T-helper 9 cell (primary cell): Measurements from ENCODE around the gene MCAT.
"Not testable (repeated sequence)": the region's sequence is repeated elsewhere in the genome, so short reads cannot be mapped to it uniquely, and the experiment has no call there.

ENCODE experiments used
- DNase-seq: peaks from one replicate; pipeline ENCODE4 v3.0.0-alpha.2; 2020

The MCAT gene

DNA sequence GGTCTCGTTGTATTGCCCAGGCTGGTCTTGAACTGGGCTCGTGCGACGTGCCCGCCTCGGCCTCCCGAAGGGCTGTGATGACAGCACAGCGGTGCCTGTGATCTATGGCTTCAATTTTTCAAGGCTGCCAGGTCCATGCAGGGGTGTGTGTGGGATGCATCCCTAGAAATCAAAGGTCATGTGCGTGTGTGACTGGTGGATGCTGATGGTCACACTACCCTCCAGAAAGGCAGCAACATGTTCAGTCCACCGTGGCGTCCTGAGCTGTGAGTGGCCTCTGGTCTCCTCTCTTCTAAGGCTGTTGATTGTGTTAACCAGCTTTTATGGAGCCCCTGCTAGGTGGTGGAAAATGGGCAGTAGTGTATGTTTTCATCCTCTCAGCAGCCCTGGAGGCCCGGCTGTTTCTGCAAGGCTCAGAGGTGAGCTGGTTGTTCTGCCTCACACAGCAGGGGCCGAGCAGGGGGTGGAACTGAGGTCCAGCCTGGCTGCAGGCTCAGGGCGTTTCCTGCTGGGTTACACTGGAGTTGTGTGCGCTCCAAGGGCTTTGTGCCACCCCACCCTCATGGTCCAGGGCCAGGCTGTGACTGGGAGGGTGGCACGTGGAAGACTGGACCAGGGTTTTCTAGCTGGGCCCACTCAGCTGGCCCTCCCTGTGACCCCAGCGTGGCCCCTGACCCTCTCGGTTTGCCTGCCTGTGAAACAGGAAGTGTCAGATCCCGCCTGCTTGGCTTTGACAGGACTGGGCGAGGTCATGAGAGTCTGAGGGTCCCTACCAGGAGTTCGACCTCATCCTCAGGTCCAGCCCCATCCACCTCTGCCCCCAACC, 25.0 kb downstream of the MCAT start:
- no peak for DNase-seq

DNA sequence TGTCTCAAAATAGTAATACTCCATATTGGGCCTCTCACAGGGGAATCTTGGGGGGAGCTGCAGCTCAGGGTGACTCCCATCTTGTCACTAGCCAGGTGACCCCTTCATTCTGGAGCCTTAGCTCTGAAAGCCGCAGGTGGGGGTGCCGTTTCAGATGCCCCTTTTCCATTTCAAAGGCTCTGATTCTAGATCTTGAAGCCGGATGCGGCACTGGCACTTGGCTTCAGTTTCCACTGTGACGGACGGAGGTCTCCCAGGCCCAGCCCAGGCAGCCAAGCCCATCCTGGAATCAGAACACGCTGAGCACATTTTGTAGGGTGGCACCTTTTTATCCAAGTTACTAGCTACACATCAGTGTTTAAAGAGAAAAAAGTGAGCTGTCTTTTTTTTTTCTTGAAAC, 26.3 kb downstream of the MCAT start:
- no peak for DNase-seq

DNA sequence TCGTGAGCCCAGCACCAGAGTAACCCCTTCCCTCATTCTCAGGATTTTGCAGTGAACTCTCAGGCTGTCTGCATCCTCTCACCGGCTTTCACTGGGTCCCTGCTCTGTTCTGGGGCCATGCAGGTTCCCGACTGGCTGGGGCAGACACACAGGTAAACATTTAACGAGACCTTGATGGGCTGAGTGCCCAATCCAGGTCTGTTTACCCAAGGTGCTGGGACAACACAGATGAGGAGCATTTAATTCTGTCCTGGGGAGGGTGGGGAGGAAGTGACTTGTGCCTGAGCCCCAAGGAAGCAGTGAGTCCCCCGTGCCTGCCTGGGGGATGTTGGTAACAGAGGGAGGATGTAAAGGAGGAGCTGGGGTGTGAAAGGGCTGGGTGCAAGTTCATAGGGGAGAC, 28.2 kb downstream of the MCAT start:
- no peak for DNase-seq

DNA sequence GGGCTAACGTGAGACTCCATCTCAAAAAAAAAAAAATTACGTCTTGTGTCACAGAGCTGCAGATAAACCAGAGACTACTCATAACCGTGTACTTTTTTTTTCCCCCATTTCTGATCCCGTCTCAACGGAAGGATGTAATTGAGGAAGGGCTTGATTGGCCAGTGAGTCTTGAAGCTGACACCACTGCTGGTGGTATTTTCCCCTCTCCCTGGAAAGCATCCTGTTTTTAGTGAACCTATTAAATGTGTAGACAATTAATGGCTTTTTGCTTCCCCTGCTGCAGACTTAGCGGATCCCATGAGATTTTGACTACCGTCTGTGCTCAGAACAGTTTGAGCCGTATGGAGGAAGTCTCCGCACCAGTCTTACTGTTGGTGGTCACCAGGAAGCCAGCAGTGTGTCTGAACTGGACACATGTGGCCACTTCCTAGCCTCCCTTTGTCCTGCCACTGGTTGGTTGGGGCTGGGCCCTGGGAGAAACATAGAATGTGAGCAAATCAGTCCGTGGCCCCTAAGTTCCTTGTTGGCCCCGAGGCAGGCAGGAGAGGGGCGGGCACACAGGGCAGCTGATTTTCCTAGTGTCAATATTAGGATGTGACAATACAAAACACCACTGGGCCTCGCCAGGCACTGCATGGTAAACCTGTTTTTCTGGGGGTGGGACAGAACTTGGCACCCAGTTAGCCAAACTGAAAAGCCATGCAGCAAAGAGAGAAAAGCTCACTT, 29.5 kb downstream of the MCAT start:
- no peak for DNase-seq

DNA sequence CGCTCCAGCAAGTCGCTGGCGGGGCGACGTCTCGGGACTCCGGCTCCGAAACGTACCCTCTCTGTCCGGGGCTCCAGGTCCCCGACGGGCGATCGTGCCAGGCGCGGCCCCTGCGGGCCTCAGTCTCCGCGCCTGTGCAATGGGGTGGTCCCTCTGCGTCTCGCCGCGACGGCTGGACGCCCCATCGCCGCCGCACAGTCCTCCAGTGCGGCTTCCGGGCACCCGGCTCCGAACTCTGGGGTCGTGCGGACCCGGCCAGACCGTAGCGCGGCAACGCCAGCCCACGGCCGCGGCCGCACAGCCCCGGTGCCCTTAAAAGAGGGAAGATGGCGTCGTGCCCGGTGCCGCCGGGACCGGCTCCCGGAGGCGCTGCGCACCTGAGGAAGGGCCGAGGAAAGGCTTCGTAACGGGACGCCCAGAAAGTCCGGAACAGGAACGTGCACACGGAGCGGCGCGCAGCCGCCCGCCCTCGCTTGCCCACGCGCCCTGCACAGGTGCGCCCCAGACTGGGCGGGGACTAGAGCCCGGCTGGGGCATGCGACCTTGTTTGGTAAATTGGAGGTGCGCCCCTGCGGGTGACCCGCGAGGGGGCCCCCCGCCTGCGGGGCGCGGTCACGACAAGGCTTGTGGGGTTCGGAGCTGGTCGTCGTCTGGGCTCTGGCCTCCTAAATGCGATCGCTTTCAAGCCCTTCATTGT, 32.1 kb downstream of the MCAT start:
- peak; percentile 32 for DNase-seq

DNA sequence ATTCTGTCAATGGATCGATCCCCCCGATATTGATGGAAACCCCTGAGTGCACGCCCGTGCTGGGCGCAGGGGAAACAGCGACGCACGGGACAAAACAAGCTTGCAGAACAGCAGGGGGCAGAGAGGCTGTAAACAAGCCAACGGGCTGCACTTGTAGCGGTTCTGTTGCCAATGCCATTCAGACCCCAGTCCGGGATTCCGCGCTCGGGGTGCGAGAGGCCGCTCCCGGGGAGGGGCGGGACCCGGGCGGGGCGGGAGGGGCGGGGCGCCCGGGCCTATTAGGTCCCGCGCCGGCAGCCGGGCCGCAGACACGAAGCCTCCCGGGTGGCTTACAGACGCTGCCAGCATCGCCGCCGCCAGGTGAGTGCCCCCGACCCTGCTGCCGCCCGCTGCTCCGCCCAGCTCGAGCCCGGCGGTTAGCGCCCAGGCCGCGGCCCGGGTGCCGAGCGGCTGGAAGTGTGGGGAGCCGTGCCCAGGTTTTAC, 32.7 kb downstream of the MCAT start, which contains the start of gene BIK:
TSS of gene BIK (plus strand) at position 307 of the 483 bp plus-strand sequence. CDS start 13,273 bp downstream, outside the sequence.
- peak; percentile 22 for DNase-seq

DNA sequence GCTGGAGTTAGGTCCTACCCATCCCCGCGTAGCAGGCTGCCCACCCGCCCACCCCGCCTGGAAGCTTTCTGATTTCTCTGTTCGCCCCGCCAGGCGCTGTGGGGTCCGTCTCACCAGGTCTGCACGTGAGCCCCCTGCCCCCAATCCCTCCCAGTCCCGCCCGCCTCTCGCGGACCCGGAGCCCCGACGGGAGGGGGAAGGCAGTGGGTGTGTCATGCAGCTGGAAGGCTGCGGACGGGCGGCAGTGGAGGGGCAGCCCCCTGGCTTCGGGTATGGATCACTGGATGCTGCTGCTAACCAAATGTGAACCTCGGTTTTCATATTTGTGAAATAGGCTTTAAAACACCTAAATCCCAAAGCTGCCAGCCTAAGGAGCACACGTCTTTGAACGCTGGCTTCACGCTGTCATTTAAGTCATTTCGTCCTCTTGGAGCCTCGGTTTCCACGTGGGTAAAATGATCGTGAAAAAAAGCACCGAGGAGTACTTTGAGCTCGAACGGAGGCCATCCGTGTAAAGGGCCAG, 33.2 kb downstream of the MCAT start:
- DNase-seq = no peak

GRCh38 chr22:43109511-43109910, 33.7 kb downstream of the MCAT start:
- no peak for DNase-seq

DNA sequence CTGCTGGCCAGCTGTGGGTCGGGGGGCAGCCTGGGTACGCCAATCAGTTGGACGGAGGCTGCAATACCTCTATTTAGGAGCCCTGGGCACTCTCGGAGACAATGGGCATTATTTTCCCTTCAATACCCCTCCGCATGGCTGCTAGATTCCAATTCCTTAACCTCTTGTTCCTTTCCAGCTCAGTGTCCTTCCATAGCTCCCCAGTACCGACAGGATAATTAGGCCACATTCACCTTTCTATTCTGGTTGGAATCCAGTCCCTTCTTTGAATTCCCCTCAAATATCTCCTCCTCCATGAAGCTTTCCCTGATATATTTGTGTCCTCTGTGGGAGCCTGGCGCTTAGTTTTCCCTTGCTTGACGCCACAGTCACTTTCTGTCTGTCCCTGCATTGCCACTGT, 36.9 kb downstream of the MCAT start:
- DNase-seq = no peak

DNA sequence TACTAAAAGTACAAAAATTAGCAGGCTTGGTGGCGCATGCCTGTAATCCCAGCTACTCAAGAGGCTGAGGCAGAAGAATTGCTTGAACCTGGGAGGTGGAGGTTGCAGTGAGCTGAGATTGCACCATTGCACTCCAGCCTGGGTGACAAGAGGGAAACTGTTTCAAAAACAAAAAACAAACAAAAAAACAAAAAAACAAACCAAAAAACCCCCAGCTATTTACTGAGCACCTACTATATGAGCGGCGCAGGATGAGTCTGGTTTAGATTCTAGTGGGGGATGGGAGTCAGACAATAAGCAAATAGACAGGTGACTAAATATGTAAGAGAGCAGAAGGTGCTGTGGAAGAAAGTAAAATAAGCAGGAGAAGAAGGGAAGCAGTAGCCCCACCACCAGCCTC, 38.2 kb downstream of the MCAT start:
- DNase-seq = not testable (repeated sequence)

DNA sequence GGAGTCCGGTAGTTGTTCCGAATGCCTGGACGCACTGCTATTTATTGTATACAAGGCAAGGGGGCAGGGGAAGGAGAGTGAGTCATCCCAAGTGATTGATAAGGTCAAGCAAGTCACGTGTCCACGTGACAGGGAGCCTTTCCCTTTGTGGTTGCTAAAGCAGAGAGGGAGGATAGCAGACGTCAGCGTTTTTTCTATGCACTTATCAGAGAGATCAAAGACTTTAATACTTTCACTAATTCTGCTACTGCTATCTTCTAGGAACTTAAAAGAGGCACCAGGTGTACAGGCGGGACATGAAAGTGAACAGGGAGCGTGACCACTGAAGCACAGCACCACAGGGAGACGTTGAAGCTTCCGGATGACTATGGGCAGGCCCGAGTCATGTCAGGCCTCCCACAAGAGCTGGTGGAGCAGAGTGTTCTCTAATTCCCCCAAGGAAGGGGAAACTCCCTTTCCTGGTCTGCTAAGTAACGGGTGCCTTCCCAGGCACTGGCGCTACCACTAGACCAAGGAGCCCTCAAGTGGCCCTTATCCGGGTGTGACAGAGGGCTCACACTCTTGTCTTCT, 39.1 kb downstream of the MCAT start:
- DNase-seq = not testable (repeated sequence)

DNA sequence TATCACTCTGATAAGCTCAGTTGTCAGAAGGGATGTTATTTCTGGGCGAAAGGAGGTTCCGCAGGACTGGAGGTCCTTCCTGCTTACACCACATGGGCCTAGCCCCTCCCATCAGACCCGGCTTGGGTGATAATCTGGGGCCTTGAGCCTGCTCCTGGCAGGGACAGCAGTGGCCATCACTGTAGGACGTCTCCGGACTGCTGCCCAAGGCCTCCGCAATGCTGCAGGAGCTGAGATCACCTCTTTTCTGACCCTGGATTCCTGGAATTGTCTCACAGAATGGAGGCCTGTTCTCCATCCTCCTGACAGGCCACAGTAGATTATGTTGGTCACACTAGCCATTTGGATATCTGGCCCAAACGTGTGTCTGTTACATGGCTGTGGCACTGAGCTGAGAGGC, 41.9 kb downstream of the MCAT start:
- no peak for DNase-seq

DNA sequence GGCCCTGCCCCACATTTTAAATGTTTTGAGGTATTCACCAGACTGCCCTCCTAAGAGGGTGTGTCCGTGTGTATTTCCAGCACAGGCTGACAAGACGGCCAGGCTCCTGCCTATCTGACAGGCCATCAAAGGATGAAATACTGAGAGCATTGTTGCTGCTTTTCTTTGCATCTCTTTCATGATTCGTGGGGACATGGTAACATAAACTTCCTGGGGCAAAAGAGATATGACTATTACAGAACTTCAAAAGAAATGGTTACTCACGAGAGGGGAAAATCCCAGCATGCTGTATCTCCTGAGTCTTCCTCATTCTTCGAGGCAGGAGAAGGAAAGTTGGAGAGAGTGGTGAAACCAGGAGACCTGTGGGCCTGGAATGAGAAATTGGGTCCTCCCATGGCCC, 43.0 kb downstream of the MCAT start:
- no peak for DNase-seq

- no peak for DNase-seq
These were observed 44.1 kb downstream of the MCAT start for GRCh38 chr22:43099095-43099494.

DNA sequence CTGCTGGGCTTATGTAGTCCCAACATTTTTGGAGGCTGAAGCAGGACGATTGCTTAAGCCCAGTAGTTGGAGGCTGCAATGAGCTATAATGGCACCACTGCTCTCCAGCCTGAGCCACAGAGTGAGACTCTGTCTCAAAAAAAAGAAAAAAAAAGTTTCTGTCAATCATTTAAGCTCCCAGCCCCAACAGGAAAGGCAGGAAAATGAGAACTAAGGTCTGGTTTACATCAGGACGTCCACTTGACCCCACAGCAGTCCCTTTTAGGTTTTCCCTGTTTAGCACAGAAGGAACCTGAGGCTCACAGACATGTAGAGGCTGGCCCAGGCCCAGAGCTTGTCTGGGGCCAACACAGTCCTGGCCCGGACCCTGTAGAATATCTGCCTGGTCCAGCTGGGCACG, 44.8 kb downstream of the MCAT start:
- no peak for DNase-seq

DNA sequence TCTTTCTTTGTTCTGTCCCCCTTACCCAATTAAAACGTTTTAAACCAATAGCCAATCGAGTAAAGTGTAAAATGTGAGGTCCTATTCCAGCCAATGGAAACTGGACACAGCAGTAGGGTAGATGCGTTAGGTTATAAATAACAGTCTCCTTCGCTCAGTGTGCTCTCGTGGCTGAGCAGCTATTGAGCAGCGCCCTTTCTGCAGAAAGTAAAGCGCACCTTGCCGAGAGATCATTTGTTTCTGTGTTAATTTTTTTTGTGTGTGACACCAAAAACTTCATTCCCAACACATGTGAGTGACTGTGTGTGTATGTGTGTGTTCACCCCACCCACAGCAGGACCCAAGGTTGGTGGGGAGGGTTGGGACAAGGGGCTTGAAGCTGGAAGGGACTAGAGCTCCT, 46.8 kb downstream of the MCAT start:
- DNase-seq = no peak

GRCh38 chr22:43094551-43094950, 48.6 kb downstream of the MCAT start:
- DNase-seq = no peak

DNA sequence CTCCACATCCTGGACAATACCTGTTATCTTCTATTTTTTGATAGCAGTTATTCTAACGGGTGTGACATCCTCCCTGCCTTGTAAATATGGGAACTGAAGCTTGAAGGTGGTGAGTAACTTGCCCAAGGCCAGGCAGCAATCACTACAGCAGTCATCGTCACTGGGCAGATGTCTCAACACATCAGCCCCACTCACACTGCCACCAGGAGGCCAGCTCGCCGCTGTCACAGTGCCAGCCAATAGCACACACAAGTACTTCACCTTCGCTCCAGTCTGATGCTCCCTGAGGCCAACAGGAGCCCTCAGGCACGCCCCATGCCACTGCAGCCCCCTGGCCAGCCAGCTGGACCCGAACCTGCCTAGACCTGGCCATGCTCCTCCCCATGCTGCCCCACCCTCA, 49.1 kb downstream of the MCAT start:
- no peak for DNase-seq

DNA sequence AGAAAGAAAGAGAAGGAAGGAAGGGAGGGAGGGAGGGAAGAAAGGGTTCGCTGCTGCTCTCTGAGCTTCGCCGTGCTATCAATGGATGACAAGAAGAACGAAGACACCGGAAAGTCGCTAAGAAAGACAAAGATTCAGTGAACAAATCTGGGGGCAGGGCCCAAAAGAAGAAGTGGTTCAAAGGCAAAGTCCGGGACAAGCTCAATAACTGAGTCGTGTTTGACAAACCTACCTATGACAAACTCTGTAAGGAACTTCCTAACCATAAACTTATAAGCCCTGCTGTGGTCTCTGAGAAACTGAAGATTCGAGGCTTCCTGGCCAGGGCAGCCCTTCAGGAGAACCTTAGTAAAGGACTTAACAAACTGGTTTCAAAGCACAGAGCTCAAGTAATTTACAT, 51.1 kb downstream of the MCAT start:
- DNase-seq = no peak

GRCh38 chr22:43090130-43090789, 52.9 kb downstream of the MCAT start:
- no peak for DNase-seq

DNA sequence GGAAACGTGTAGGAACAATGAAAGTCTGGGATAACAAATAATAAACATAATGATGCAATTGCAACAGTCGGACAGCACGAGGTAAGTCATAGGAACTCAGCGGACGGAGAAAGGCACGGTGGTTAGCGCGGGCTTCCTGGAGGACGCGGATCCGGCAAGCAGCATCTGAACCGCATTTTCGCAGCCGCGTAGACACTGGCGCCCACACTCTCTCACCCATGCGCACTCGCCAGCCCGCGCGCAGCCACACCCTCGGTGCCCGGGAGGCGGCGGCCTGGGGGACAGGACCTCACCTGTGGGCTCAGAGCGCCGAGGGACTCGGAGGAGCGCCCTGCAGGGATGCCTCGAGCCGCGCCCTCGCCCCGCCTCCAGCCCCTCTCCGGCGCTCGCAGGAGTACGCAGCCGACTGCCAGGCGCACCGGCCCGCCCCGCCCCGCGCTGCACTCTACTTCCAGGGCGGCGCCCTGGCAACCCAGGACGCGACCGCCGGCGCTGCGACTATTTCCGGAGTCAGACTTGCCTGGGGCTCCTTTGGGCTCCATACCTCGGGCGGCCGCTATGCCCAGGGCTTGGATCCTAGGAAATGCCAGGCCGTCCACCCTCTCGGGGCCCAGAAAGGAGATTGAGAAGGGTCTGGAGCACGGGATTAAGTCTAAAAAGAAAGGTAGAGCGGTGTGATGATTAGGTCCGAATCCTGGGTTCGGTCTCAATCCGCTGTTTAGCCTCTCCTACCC, 54.0 kb downstream of the MCAT start, which contains the start of gene TTLL1:
TSS of gene TTLL1 (minus strand) at position 408 of the 734 bp plus-strand sequence. CDS start 13,805 bp downstream, outside the sequence.
- DNase-seq = peak; percentile 82
